ENCODE data around the gene EPHA4. TPM values are rescaled to one million over a fixed set of nuclear protein-coding genes. Genes with fewer than 3 reads are reported as not detected.
A peak's percentile ranks its signal among the peaks of the same experiment; 100 is the strongest.

The EPHA4 gene
- total and polyA plus RNA-seq, 8 donors = 0.56 to 28.1 (median 5.8) TPM; not detected in 1

DNA sequence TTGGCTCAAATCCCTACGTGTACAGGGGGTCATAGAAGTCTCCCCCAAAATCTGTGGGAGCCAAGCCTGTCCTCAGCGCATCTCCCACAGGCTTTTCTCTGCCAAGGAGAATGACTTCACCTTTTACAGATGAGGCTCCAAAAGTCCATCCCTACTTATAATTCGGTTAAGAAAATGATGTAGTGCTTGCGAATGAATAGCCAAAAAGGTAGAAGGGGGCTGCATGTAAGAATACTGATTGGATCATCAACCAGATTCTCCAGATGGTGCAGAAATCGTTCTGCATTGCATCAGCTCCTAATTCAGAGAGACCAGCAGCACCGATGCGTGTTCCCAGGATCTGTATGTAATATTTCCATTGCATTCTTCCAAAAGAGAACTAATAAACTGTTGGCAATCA, 91.9 kb downstream of the EPHA4 start:
- Histone ChIP-seq H3K27ac (no peak overlapping the region), H3K4me3 (no peak overlapping the region), H3K4me1 (peaks cover 0 to 15% (median 0%) of the 10 kb centered on the region in 4 donors), H3K27me3 (no peaks in the 10 kb centered on the region), H3K9me3 (no peaks in the 10 kb centered on the region), H3K36me3 (peaks cover 0 to 8% (median 0%) of the 10 kb centered on the region in 4 donors)
- WGBS, 5 donors = 85 to 93% (median 89%) methylated on average over 7 of the region's 7 CpGs
- no peak for TF ChIP-seq POLR2AphosphoS5 (IDR thresholded peaks at IDR 0.05)
- no peak for TF ChIP-seq EP300 (IDR thresholded peaks at IDR 0.05)
- TF ChIP-seq, protein P1, sequence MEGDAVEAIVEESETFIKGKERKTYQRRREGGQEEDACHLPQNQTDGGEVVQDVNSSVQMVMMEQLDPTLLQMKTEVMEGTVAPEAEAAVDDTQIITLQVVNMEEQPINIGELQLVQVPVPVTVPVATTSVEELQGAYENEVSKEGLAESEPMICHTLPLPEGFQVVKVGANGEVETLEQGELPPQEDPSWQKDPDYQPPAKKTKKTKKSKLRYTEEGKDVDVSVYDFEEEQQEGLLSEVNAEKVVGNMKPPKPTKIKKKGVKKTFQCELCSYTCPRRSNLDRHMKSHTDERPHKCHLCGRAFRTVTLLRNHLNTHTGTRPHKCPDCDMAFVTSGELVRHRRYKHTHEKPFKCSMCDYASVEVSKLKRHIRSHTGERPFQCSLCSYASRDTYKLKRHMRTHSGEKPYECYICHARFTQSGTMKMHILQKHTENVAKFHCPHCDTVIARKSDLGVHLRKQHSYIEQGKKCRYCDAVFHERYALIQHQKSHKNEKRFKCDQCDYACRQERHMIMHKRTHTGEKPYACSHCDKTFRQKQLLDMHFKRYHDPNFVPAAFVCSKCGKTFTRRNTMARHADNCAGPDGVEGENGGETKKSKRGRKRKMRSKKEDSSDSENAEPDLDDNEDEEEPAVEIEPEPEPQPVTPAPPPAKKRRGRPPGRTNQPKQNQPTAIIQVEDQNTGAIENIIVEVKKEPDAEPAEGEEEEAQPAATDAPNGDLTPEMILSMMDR (IDR thresholded peaks at IDR 0.05) = no peak
- TF ChIP-seq POLR2A (IDR thresholded peaks at IDR 0.05) = no peak
- peak in 1 of 2 donors; percentile 61 for DNase-seq
- intact Hi-C loops (cut with DNase I; ENCODE audit: low total_unique reads) = no loop called here

GRCh38 chr2:221478485-221478863, 93.6 kb downstream of the EPHA4 start:
- intact Hi-C loops (cut with DNase I; ENCODE audit: low total_unique reads) = no loop called here
- DNase-seq = no peak

GRCh38 chr2:221477714-221478484, 94.2 kb downstream of the EPHA4 start:
- H3K27ac ChIP-seq = no peak overlapping the region
- intact Hi-C loops (cut with DNase I; ENCODE audit: low total_unique reads) = no loop called here
- H3K9me3 ChIP-seq = no peaks in the 10 kb centered on the region
- TF ChIP-seq POLR2A (IDR thresholded peaks at IDR 0.05) = no peak
- no peak for TF ChIP-seq POLR2AphosphoS5 (IDR thresholded peaks at IDR 0.05)
- TF ChIP-seq, protein P1 (IDR thresholded peaks at IDR 0.05) = no peak
- TF ChIP-seq EP300 (IDR thresholded peaks at IDR 0.05) = no peak
- H3K4me1 ChIP-seq = peaks cover 0 to 15% (median 0%) of the 10 kb centered on the region in 4 donors
- no peak overlapping the region for H3K4me3 ChIP-seq
- H3K27me3 ChIP-seq = no peaks in the 10 kb centered on the region
- peaks cover 0 to 8% (median 0%) of the 10 kb centered on the region in 4 donors for H3K36me3 ChIP-seq
- DNase-seq = no peak
- 61 to 84% (median 75%) methylated on average over 8 of the region's 8 CpGs for WGBS, 5 donors

More at GRCh38 chr2:221478485-221478863, 93.6 kb downstream of the EPHA4 start:
- 65 to 73% (median 72%) methylated on average over 2 of the region's 2 CpGs for WGBS, 5 donors
- Histone ChIP-seq H3K4me1 (peaks cover 0 to 15% (median 0%) of the 10 kb centered on the region in 4 donors), H3K36me3 (peaks cover 0 to 8% (median 0%) of the 10 kb centered on the region in 4 donors), H3K27ac (no peak overlapping the region), H3K27me3 (no peaks in the 10 kb centered on the region), H3K4me3 (no peak overlapping the region), H3K9me3 (no peaks in the 10 kb centered on the region)
- TF ChIP-seq POLR2A (IDR thresholded peaks at IDR 0.05) (no peak), EP300 (IDR thresholded peaks at IDR 0.05) (no peak), POLR2AphosphoS5 (IDR thresholded peaks at IDR 0.05) (no peak)
- TF ChIP-seq, protein P1 (IDR thresholded peaks at IDR 0.05) = no peak

- intact Hi-C loops (cut with DNase I; ENCODE audit: low total_unique reads) = no loop called here
These were observed 95.9 kb downstream of the EPHA4 start for GRCh38 chr2:221476195-221476594.

More at GRCh38 chr2:221476195-221476594, 95.9 kb downstream of the EPHA4 start:
- Histone ChIP-seq H3K9me3 (no peaks in the 10 kb centered on the region), H3K27ac (no peak overlapping the region), H3K4me1 (peaks cover 0 to 15% (median 0%) of the 10 kb centered on the region in 4 donors), H3K36me3 (no peaks in the 10 kb centered on the region), H3K4me3 (no peak overlapping the region), H3K27me3 (no peaks in the 10 kb centered on the region)
- no peak for DNase-seq
- 84 to 97% (median 93%) methylated on average over 1 of the region's 1 CpG for WGBS, 5 donors
- TF ChIP-seq, protein P1 (IDR thresholded peaks at IDR 0.05) = no peak
- no peak for TF ChIP-seq POLR2AphosphoS5 (IDR thresholded peaks at IDR 0.05)

All from stomach (tissue), 9 donors.